H1 (cell line): ENCODE results near the gene WNK2.

ENCODE experiments used
- GABPA ChIP-seq: IDR thresholded peaks from 2 replicates; pipeline ENCODE4 v1.6.1; 2011; ENCODE audit warnings: mild to moderate bottlenecking, low read length, moderate library complexity, borderline replicate concordance; ENCODE audit not compliant: insufficient read depth
- POLR2A ChIP-seq, 2 experiments: IDR thresholded peaks; 1 replicate in 1 of 2; 2 replicates in 1 of 2; pipeline ENCODE4 v1.6.1; 2011; ENCODE audit warnings: low read depth in 2 of 2, low read length in 2 of 2, mild to moderate bottlenecking in 2 of 2; ENCODE audit errors: control extremely low read depth in 1 of 2
- SIRT6 ChIP-seq: IDR thresholded peaks from one replicate; pipeline ENCODE4 v1.7.1; 2012; ENCODE audit warnings: low read length, inconsistent platforms
- TF ChIP-seq, protein P1 (sequence below): IDR thresholded peaks from 2 replicates; pipeline ENCODE4 v1.6.1; 2011; ENCODE audit warnings: low read depth, mild to moderate bottlenecking, low read length; ENCODE audit not compliant: insufficient read depth
- TF ChIP-seq, protein P2 (sequence below), 3 experiments: IDR thresholded peaks; 1 replicate in 2 of 3; 2 replicates in 1 of 3; pipeline versions ENCODE4 v1.5.1 to v1.6.1; 2011; ENCODE audit warnings: low read length in 3 of 3, mild to moderate bottlenecking in 3 of 3, inconsistent platforms in 2 of 3, low read depth in 1 of 3, moderate library complexity in 1 of 3; ENCODE audit not compliant: insufficient read depth in 1 of 3; ENCODE audit errors: control extremely low read depth in 1 of 3

DNA sequence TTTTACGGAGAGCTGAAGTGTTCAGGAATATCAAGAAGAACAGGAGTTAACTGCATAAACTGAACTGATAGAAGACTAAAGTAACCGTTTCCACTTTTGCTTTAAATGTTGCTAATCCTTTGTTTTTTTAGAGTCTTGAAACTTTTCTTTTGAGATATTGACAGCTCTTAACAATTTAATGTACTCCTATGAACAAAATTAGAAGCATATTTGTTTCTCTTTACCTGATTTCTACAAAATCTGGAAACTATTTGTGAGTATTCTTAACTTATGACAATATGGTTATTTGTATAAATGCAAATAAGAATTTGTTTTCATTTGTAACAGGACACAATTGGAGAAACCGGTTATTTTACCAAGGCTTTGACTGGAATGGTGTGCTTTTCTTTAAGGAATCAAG lies 178.1 kb downstream of the WNK2 start:
- TF ChIP-seq, protein P1, sequence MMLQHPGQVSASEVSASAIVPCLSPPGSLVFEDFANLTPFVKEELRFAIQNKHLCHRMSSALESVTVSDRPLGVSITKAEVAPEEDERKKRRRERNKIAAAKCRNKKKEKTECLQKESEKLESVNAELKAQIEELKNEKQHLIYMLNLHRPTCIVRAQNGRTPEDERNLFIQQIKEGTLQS: no peak
- no peak for TF ChIP-seq POLR2A (IDR thresholded peaks at IDR 0.05; ENCODE audit: control extremely low read depth in 1 of 2, low read depth in 2 of 2, low read length in 2 of 2)
- TF ChIP-seq, protein P2, sequence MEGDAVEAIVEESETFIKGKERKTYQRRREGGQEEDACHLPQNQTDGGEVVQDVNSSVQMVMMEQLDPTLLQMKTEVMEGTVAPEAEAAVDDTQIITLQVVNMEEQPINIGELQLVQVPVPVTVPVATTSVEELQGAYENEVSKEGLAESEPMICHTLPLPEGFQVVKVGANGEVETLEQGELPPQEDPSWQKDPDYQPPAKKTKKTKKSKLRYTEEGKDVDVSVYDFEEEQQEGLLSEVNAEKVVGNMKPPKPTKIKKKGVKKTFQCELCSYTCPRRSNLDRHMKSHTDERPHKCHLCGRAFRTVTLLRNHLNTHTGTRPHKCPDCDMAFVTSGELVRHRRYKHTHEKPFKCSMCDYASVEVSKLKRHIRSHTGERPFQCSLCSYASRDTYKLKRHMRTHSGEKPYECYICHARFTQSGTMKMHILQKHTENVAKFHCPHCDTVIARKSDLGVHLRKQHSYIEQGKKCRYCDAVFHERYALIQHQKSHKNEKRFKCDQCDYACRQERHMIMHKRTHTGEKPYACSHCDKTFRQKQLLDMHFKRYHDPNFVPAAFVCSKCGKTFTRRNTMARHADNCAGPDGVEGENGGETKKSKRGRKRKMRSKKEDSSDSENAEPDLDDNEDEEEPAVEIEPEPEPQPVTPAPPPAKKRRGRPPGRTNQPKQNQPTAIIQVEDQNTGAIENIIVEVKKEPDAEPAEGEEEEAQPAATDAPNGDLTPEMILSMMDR (IDR thresholded peaks at IDR 0.05; ENCODE audit: control extremely low read depth in 1 of 3, insufficient read depth in 1 of 3, low read depth in 1 of 3, low read length in 3 of 3): no peak
- no peak for TF ChIP-seq SIRT6
- TF ChIP-seq GABPA: no peak
